CD14-positive monocyte (primary cell): ENCODE measurements around the gene TRAF1. TPM values are rescaled to one million over a fixed set of nuclear protein-coding genes. Genes with fewer than 3 reads are reported as not detected.

Experiments used
- DNase-seq, 3 donors: peaks; one replicate each; pipeline ENCODE4 v3.0.0-alpha.2; 2011 to 2022
- H2AFZ ChIP-seq: 2 replicates; pipeline ENCODE4 v1.6.0; 2012; ENCODE audit warnings: mild to moderate bottlenecking, low read depth, low read length, inconsistent platforms; ENCODE audit not compliant: insufficient read depth, poor library complexity, severe bottlenecking
- H3K27ac ChIP-seq, 2 donors: 1 replicate in 1 of 2; 2 replicates in 1 of 2; pipeline ENCODE4 v1.5.1; 2012 to 2013; ENCODE audit warnings: low read length in 2 of 2, control low read depth in 1 of 2, inconsistent platforms in 1 of 2, low read depth in 1 of 2, mild to moderate bottlenecking in 1 of 2
- H3K27me3 ChIP-seq, 2 donors: one replicate each; pipeline versions ENCODE4 v1.6.0 to v1.6.1; 2011 to 2013; ENCODE audit warnings: low read length in 2 of 2; ENCODE audit not compliant: control insufficient read depth in 2 of 2, insufficient read depth in 2 of 2
- H3K36me3 ChIP-seq, 2 donors: replicated peaks in 1 of 2; 1 replicate in 1 of 2; 2 replicates in 1 of 2; pipeline versions ENCODE4 v1.5.1 to v1.6.1; 2012 to 2013; ENCODE audit warnings: low read length in 2 of 2, control low read depth in 1 of 2, inconsistent platforms in 1 of 2, mild to moderate bottlenecking in 1 of 2; ENCODE audit not compliant: insufficient read depth in 2 of 2, control insufficient read depth in 1 of 2
- H3K4me1 ChIP-seq, 2 donors: 1 replicate in 1 of 2; 2 replicates in 1 of 2; pipeline versions ENCODE4 v1.5.1 to v1.6.1; 2012 to 2013; ENCODE audit warnings: low read length in 2 of 2, control low read depth in 1 of 2, inconsistent platforms in 1 of 2, mild to moderate bottlenecking in 1 of 2, moderate library complexity in 1 of 2; ENCODE audit not compliant: insufficient read depth in 2 of 2, control insufficient read depth in 1 of 2
- H3K4me2 ChIP-seq: replicated peaks from 2 replicates; pipeline ENCODE3; 2012; ENCODE audit warnings: low read length, moderate library complexity, mild to moderate bottlenecking; ENCODE audit not compliant: poor library complexity, severe bottlenecking; ENCODE audit errors: extremely low read depth
- H3K4me3 ChIP-seq, 3 experiments: fragments of 200-600 bp in 1 of 3; sonication (generic) in 1 of 3; replicated peaks in 1 of 3; 1 replicate in 2 of 3; 2 replicates in 1 of 3; pipeline ENCODE4 v1.5.1; 2011 to 2013; ENCODE audit warnings: low read length in 3 of 3, mild to moderate bottlenecking in 3 of 3, control low read depth in 2 of 3, low read depth in 2 of 3, inconsistent platforms in 1 of 3, moderate library complexity in 1 of 3
- H3K79me2 ChIP-seq: 2 replicates; pipeline ENCODE4 v1.6.0; 2012; ENCODE audit warnings: mild to moderate bottlenecking, control low read depth, inconsistent platforms, low read length, moderate library complexity; ENCODE audit not compliant: insufficient read depth
- H3K9ac ChIP-seq: 2 replicates; pipeline ENCODE4 v1.6.0; 2017; ENCODE audit warnings: low read length, mild to moderate bottlenecking; ENCODE audit not compliant: insufficient read depth, poor library complexity, severe bottlenecking
- H3K9me3 ChIP-seq, 2 donors: replicated peaks in 1 of 2; 1 replicate in 1 of 2; 2 replicates in 1 of 2; pipeline versions ENCODE4 v1.5.1 to v1.6.1; 2012 to 2013; ENCODE audit warnings: low read length in 2 of 2, control low read depth in 1 of 2; ENCODE audit not compliant: control insufficient read depth in 1 of 2, insufficient read depth in 1 of 2
- H4K20me1 ChIP-seq: 2 replicates; pipeline ENCODE4 v1.6.0; 2012; ENCODE audit warnings: mild to moderate bottlenecking, low read length, control low read depth, moderate library complexity; ENCODE audit not compliant: insufficient read depth
- H3K27ac Mint-ChIP-seq, 7 donors: one replicate each; pipeline ENCODE4 v1.8.0; 2020; ENCODE audit warnings: mild to moderate bottlenecking in 7 of 7, mixed read lengths in 7 of 7, moderate library complexity in 6 of 7, inconsistent platforms in 2 of 7
- H3K27me3 Mint-ChIP-seq, 3 donors: one replicate each; pipeline ENCODE4 v1.8.0; 2021 to 2022; ENCODE audit warnings: low read depth in 3 of 3, mild to moderate bottlenecking in 3 of 3, mixed read lengths in 3 of 3, moderate library complexity in 3 of 3, inconsistent platforms in 1 of 3
- H3K36me3 Mint-ChIP-seq, 2 donors: one replicate each; pipeline ENCODE4 v1.8.0; 2020; ENCODE audit warnings: mixed read lengths in 2 of 2, inconsistent platforms in 1 of 2, mild to moderate bottlenecking in 1 of 2
- H3K4me1 Mint-ChIP-seq: one replicate; pipeline ENCODE4 v1.8.0; 2020; ENCODE audit warnings: mild to moderate bottlenecking, mixed read lengths
- H3K4me3 Mint-ChIP-seq, 2 donors: one replicate each; pipeline ENCODE4 v1.8.0; 2020; ENCODE audit warnings: mild to moderate bottlenecking in 2 of 2, mixed read lengths in 2 of 2, moderate library complexity in 1 of 2
- H3K9me3 Mint-ChIP-seq, 7 donors: one replicate each; pipeline ENCODE4 v1.8.0; 2020 to 2022; ENCODE audit warnings: mixed read lengths in 7 of 7, mild to moderate bottlenecking in 6 of 7, moderate library complexity in 6 of 7, inconsistent platforms in 2 of 7
- CTCF ChIP-seq: fragments of 200-600 bp; IDR thresholded peaks from one replicate; pipeline ENCODE4 v1.8.0; 2022; ENCODE audit warnings: antibody characterized with exemption, mild to moderate bottlenecking
- WGBS: methylation state at CpG from one replicate; pipeline ENCODE4 v1.1.5; 2013; ENCODE audit warnings: missing lambda C conversion rate; ENCODE audit not compliant: insufficient coverage; 5-methylcytosine and 5-hydroxymethylcytosine counted together
- intact Hi-C, 2 donors: fragments of 100-400 bp; cut with micrococcal nuclease; formaldehyde crosslinking; loops; one replicate each; pipeline versions ENCODE4 v1.15.0 to v1.15.1; 2023
- polyA plus RNA-seq, 3 donors: library from polyadenylated mRNA; depleted of rRNA in 1 of 3; unstranded in 2 of 3; stranded (reverse) in 1 of 3; fragments of 300-500 nt in 2 of 3; fragments of >200 nt in 1 of 3; fragmentation: Illumina TruSeq in 2 of 3; gene quantifications; 1 replicate in 2 of 3; 2 replicates in 1 of 3; pipeline ENCODE4 v1.2.3, GENCODE V29; 2012 to 2021

TRAF1 gene
- polyA plus RNA-seq, 3 donors = 0.15 to 22.8 (median 0.74) TPM

GRCh38 chr9:120960001-120960400 lies 33.4 kb upstream of the TRAF1 start:
- H3K9ac ChIP-seq = no peak overlapping the region
- H3K27me3 ChIP-seq = no peaks in the 10 kb centered on the region
- H3K4me2 ChIP-seq = no peak overlapping the region
- Mint-ChIP-seq H3K27me3 (no peaks in the 10 kb centered on the region), H3K27ac (no peak overlapping the region), H3K9me3 (peaks cover 0 to 2% (median 0%) of the 10 kb centered on the region in 7 donors), H3K36me3 (peaks cover 27 to 33% of the 10 kb centered on the region in 2 donors), H3K4me1 (no peaks in the 10 kb centered on the region), H3K4me3 (no peak overlapping the region)
- H3K79me2 ChIP-seq = no peaks in the 10 kb centered on the region
- no peak overlapping the region for H2AFZ ChIP-seq
- peaks cover 0 to 24% of the 10 kb centered on the region in 2 donors for H3K36me3 ChIP-seq
- WGBS = no CpG with 5 or more reads among the region's 1 CpG
- H4K20me1 ChIP-seq = no peaks in the 10 kb centered on the region
- no peaks in the 10 kb centered on the region for H3K9me3 ChIP-seq
- intact Hi-C loops = no loop called here
- no peaks in the 10 kb centered on the region for H3K4me1 ChIP-seq
- no peak overlapping the region for H3K27ac ChIP-seq
- no peak for DNase-seq
- TF ChIP-seq CTCF = no peak
- no peak overlapping the region for H3K4me3 ChIP-seq

GRCh38 chr9:120956862-120957261 lies 30.3 kb upstream of the TRAF1 start:
- WGBS = no CpG with 5 or more reads among the region's 3 CpGs
- no peak overlapping the region for H3K27ac Mint-ChIP-seq

More at GRCh38 chr9:120956862-120957261, 30.3 kb upstream of the TRAF1 start:
- Histone ChIP-seq H2AFZ (no peak overlapping the region), H3K36me3 (peaks cover 0 to 10% of the 10 kb centered on the region in 2 donors), H4K20me1 (no peaks in the 10 kb centered on the region), H3K9me3 (no peaks in the 10 kb centered on the region), H3K27ac (no peak overlapping the region), H3K4me3 (no peak overlapping the region), H3K4me1 (no peaks in the 10 kb centered on the region), H3K27me3 (no peaks in the 10 kb centered on the region), H3K9ac (no peak overlapping the region), H3K4me2 (no peak overlapping the region), H3K79me2 (no peaks in the 10 kb centered on the region)
- Mint-ChIP-seq H3K36me3 (peaks cover 27 to 29% of the 10 kb centered on the region in 2 donors), H3K27me3 (no peaks in the 10 kb centered on the region), H3K4me1 (no peaks in the 10 kb centered on the region), H3K4me3 (no peak overlapping the region), H3K9me3 (peaks cover 0 to 2% (median 0%) of the 10 kb centered on the region in 7 donors)
- DNase-seq = no peak
- intact Hi-C loops = no loop called here
- TF ChIP-seq CTCF = no peak
